Transverse colon (tissue), 3 donors: Measurements from ENCODE around the gene STK11IP.

ENCODE experiments used
- CTCF ChIP-seq, 5 experiments: fragments of 200-600 bp in 3 of 5; fragments of 450-650 bp in 2 of 5; sonication (generic) in 3 of 5; IDR thresholded peaks; 1 replicate in 2 of 5; 2 replicates in 3 of 5; pipeline ENCODE4 v1.5.1; 2016 to 2017; ENCODE audit warnings: antibody characterized with exemption in 5 of 5, inconsistent platforms in 3 of 5, mild to moderate bottlenecking in 2 of 5, moderate library complexity in 1 of 5
- POLR2A ChIP-seq: fragments of 450-650 bp; IDR thresholded peaks from one replicate; pipeline ENCODE4 v1.6.1; 2016; ENCODE audit warnings: antibody characterized with exemption, mild to moderate bottlenecking, moderate library complexity

- TF ChIP-seq CTCF (IDR thresholded peaks at IDR 0.05) (no peak), POLR2A (no peak)
These were observed 34.3 kb upstream of the STK11IP start for GRCh38 chr2:219563271-219563928.
